T-helper 17 cell (primary cell): ENCODE results near the gene SLC35G3. TPM values are rescaled to one million over a fixed set of nuclear protein-coding genes. Genes with fewer than 3 reads are reported as not detected.
"Not testable (repeated sequence)": the region's sequence is repeated elsewhere in the genome, so short reads cannot be mapped to it uniquely, and the experiment has no call there.

ENCODE experiments used
- ATAC-seq: fragments of 150-1000 bp; cut with Tn5 transposase; 2 replicates; pipeline ENCODE4 v1.10.0; 2021; ENCODE audit warnings: mild to moderate bottlenecking, moderate library complexity
- DNase-seq, 3 donors: peaks; one replicate each; pipeline versions ENCODE4 v3.0.0 to v3.0.0-alpha.2; 2020 to 2021
- H3K9me3 ChIP-seq: one replicate; pipeline ENCODE4 v1.7.0; 2013; ENCODE audit warnings: low read length, mild to moderate bottlenecking; ENCODE audit not compliant: control insufficient read depth, poor library complexity, severe bottlenecking
- H3K27ac Mint-ChIP-seq: one replicate; pipeline ENCODE4 v1.8.0; 2022; ENCODE audit warnings: mild to moderate bottlenecking, moderate library complexity, mixed read lengths
- H3K27me3 Mint-ChIP-seq: one replicate; pipeline ENCODE4 v1.8.0; 2022; ENCODE audit warnings: mixed read lengths
- H3K36me3 Mint-ChIP-seq: one replicate; pipeline ENCODE4 v1.8.0; 2022; ENCODE audit warnings: low read depth, mixed read lengths
- H3K4me1 Mint-ChIP-seq: one replicate; pipeline ENCODE4 v1.8.0; 2022; ENCODE audit warnings: mild to moderate bottlenecking, mixed read lengths
- H3K4me3 Mint-ChIP-seq: one replicate; pipeline ENCODE4 v1.8.0; 2022; ENCODE audit warnings: mild to moderate bottlenecking, moderate library complexity, mixed read lengths
- total RNA-seq, 4 donors: library from RNA in 2 of 4; stranded (reverse) in 2 of 4; gene quantifications; one replicate each; pipeline ENCODE4 v1.2.3 and lab custom pipeline; 2022 to 2026

SLC35G3 gene
- total RNA-seq (under 1 TPM in 1 of 2 donors, not detected in 1; 0.32 TPM), total RNA-seq (lab: John Stamatoyannopoulos, UW) (0 reads per million in 2 donors)

- not testable (repeated sequence) for DNase-seq, H3K4me3 Mint-ChIP-seq
Observed at GRCh38 chr17:35194001-35194400, at the start of gene SLC35G3. Gene SLC35G3, minus strand, starts transcription at chr17:35194393. Its CDS starts 86 bp downstream, at chr17:35194307.

GRCh38 chr17:35243561-35244340 lies 49.6 kb upstream of the SLC35G3 start:
- H3K9me3 ChIP-seq: no peaks in the 10 kb centered on the region
- peak overlapping the region; percentile 97 for H3K27ac Mint-ChIP-seq
- H3K27me3 Mint-ChIP-seq: no peaks in the 10 kb centered on the region
- H3K36me3 Mint-ChIP-seq: peaks cover 31% of the 10 kb centered on the region
- H3K4me1 Mint-ChIP-seq: peaks cover 54% of the 10 kb centered on the region
- ATAC-seq: no peak
- peak overlapping the region; percentile 98 for H3K4me3 Mint-ChIP-seq
- DNase-seq: peak in 2 of 3 donors; percentile 17 to 35

More at GRCh38 chr17:35194001-35194400, at the start of gene SLC35G3:
- H3K27me3 Mint-ChIP-seq, ATAC-seq, H3K36me3 Mint-ChIP-seq, H3K9me3 ChIP-seq, H3K4me1 Mint-ChIP-seq, H3K27ac Mint-ChIP-seq: not testable (repeated sequence)

DNA sequence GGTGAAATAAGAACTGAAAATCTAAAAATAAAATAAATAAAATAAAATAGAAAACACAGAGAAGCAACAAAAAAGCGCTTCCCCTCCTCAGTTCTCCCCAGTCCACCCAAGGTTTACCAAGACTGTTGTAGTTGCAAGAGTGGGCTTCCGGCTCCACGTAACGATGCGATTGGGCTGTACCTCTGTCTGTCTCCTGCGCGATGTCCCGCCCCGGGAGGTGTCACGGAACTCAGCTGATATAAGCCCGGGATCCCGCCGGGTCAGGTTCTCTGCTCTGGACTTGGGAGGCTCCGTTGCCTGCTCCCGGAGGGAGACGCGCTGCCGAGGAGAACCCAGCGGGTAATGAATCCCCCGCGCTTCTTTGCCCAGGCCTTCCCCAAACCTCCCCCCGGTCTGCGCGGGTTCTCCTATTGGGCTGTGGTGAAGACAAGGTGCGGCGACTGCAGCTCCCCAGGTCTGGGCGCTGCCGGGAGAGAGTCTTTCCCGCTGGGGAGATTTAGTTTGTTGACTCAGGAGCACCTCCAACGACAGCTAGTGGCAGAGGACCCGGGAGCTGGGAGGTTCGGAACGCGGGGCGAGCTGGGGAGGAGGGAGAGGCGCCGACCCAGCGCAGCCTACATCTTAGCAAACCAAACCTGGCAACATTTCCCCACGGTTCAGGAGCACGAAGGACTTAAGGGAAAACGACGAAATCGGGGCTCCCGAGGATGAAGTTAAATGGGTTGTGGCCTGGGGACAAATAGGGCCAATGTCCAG lies 48.8 kb upstream of the SLC35G3 start, which contains the start of gene SLFN5:
Gene SLFN5, plus strand, starts transcription at position 268 of the 756 bp plus-strand sequence. CDS start 15,619 bp downstream, outside the sequence.
- Mint-ChIP-seq H3K4me3 (peak within 1 kb of the TSS; percentile 98), H3K4me1 (peaks cover 54% of the 10 kb centered on the region), H3K36me3 (peaks cover 28% of the 10 kb centered on the region), H3K27ac (peak within 1 kb of the TSS; percentile 97), H3K27me3 (no peaks in the 10 kb centered on the region)
- ATAC-seq (peak; percentile 87), DNase-seq (peak; percentile 82 to 87 (median 87))
- no peaks in the 10 kb centered on the region for H3K9me3 ChIP-seq

GRCh38 chr17:35242158-35242804 lies 48.1 kb upstream of the SLC35G3 start:
- Mint-ChIP-seq H3K4me3 (peak overlapping the region; percentile 98), H3K27me3 (no peaks in the 10 kb centered on the region), H3K36me3 (peaks cover 24% of the 10 kb centered on the region), H3K27ac (peak overlapping the region; percentile 97), H3K4me1 (peaks cover 54% of the 10 kb centered on the region)
- ATAC-seq (peak; percentile 78), DNase-seq (peak; percentile 66 to 76 (median 68))
- H3K9me3 ChIP-seq: no peaks in the 10 kb centered on the region

GRCh38 chr17:35241520-35241919 lies 47.3 kb upstream of the SLC35G3 start:
- peak overlapping the region; percentile 98 for H3K4me3 Mint-ChIP-seq
- no peaks in the 10 kb centered on the region for H3K27me3 Mint-ChIP-seq
- DNase-seq (peak; percentile 12 to 26 (median 20)), ATAC-seq (no peak)
- H3K27ac Mint-ChIP-seq: peak overlapping the region; percentile 97
- H3K4me1 Mint-ChIP-seq: peaks cover 57% of the 10 kb centered on the region
- peaks cover 21% of the 10 kb centered on the region for H3K36me3 Mint-ChIP-seq
- H3K9me3 ChIP-seq: no peaks in the 10 kb centered on the region

- no peak for DNase-seq
- Mint-ChIP-seq H3K4me1 (peaks cover 57% of the 10 kb centered on the region), H3K27ac (peak overlapping the region; percentile 97), H3K27me3 (no peaks in the 10 kb centered on the region), H3K36me3 (peaks cover 21% of the 10 kb centered on the region), H3K4me3 (peak overlapping the region; percentile 98)
- no peak for ATAC-seq
- no peaks in the 10 kb centered on the region for H3K9me3 ChIP-seq
Observed at GRCh38 chr17:35240861-35241260, 46.7 kb upstream of the SLC35G3 start.

GRCh38 chr17:35239823-35240222 lies 45.6 kb upstream of the SLC35G3 start:
- DNase-seq (no peak), ATAC-seq (no peak)
- H3K9me3 ChIP-seq: no peaks in the 10 kb centered on the region
- no peaks in the 10 kb centered on the region for H3K27me3 Mint-ChIP-seq
- H3K4me3 Mint-ChIP-seq: peak overlapping the region; percentile 98
- peak overlapping the region; percentile 97 for H3K27ac Mint-ChIP-seq
- H3K4me1 Mint-ChIP-seq: peaks cover 49% of the 10 kb centered on the region
- peaks cover 21% of the 10 kb centered on the region for H3K36me3 Mint-ChIP-seq

DNA sequence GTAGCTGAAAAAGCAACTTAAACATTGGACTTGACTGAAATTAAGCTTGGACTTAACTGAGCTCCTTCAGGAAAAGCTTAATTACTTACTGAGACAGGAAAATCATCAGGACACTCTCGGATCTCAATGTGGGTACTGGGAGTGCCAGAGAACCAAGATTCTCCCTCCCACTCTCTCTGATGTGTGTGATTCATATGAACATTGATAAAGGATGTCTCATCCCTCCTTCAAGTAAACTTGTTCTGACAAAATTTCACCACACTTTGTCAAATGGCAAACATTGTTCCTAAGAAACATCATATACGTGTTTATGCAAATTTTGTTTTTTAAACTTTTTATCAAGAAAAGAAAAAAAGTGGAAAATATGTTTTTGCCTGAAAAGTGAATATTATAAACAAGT lies 44.6 kb upstream of the SLC35G3 start:
- H3K4me1 Mint-ChIP-seq: peaks cover 40% of the 10 kb centered on the region

GRCh38 chr17:35236821-35237220 lies 42.6 kb upstream of the SLC35G3 start:
- no peaks in the 10 kb centered on the region for H3K9me3 ChIP-seq
- DNase-seq (no peak), ATAC-seq (no peak)
- Mint-ChIP-seq H3K27ac (peak overlapping the region; percentile 3), H3K4me1 (peaks cover 38% of the 10 kb centered on the region), H3K36me3 (peaks cover 14% of the 10 kb centered on the region), H3K27me3 (no peaks in the 10 kb centered on the region), H3K4me3 (no peak overlapping the region)

More for the DNA sequence above, 44.6 kb upstream of the SLC35G3 start:
- no peak for DNase-seq
- peaks cover 18% of the 10 kb centered on the region for H3K36me3 Mint-ChIP-seq
- ATAC-seq: no peak
- H3K4me3 Mint-ChIP-seq: peak overlapping the region; percentile 98
- no peaks in the 10 kb centered on the region for H3K9me3 ChIP-seq
- H3K27ac Mint-ChIP-seq: peak overlapping the region; percentile 97
- H3K27me3 Mint-ChIP-seq: no peaks in the 10 kb centered on the region

GRCh38 chr17:35235917-35236316 lies 41.7 kb upstream of the SLC35G3 start:
- Mint-ChIP-seq H3K4me1 (peaks cover 33% of the 10 kb centered on the region), H3K36me3 (peaks cover 6% of the 10 kb centered on the region), H3K4me3 (no peak overlapping the region), H3K27me3 (no peaks in the 10 kb centered on the region), H3K27ac (peak overlapping the region; percentile 3)
- ATAC-seq (peak; percentile 33), DNase-seq (no peak)
- H3K9me3 ChIP-seq: no peaks in the 10 kb centered on the region

- Mint-ChIP-seq H3K27ac (no peak overlapping the region), H3K4me1 (peaks cover 32% of the 10 kb centered on the region), H3K36me3 (peaks cover 6% of the 10 kb centered on the region), H3K4me3 (no peak overlapping the region), H3K27me3 (no peaks in the 10 kb centered on the region)
- no peak for ATAC-seq
- no peak for DNase-seq
- no peaks in the 10 kb centered on the region for H3K9me3 ChIP-seq
Observed at GRCh38 chr17:35235289-35235688, 41.1 kb upstream of the SLC35G3 start.

DNA sequence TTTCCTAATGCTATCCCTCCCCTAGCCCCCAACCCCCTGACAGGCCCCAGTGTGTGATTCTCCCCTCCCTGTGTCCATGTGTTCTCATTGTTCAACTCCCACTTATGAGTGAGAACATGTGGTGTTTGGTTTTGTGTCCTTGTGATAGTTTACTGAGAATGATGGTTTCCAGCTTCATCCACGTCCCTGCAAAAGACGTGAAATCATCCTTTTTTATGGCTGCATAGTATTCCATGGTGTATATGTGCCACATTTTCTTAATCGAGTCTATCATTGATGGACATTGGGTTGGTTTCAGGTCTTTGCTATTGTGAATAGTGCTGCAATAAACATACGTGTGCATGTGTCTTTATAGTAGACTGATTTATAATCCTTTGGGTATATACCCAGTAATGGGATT lies 40.1 kb upstream of the SLC35G3 start:
- not testable (repeated sequence) for H3K27me3 Mint-ChIP-seq, H3K36me3 Mint-ChIP-seq, DNase-seq, ATAC-seq, H3K9me3 ChIP-seq, H3K4me3 Mint-ChIP-seq, H3K27ac Mint-ChIP-seq
- H3K4me1 Mint-ChIP-seq: peaks cover 27% of the 10 kb centered on the region

- DNase-seq (no peak), ATAC-seq (no peak)
- peaks cover 10% of the 10 kb centered on the region for H3K4me1 Mint-ChIP-seq
- peak overlapping the region; percentile 29 for H3K27ac Mint-ChIP-seq
- no peak overlapping the region for H3K4me3 Mint-ChIP-seq
- no peaks in the 10 kb centered on the region for H3K27me3 Mint-ChIP-seq
- H3K36me3 Mint-ChIP-seq: peaks cover 3% of the 10 kb centered on the region
- no peaks in the 10 kb centered on the region for H3K9me3 ChIP-seq
Observed at GRCh38 chr17:35229638-35230037, 35.4 kb upstream of the SLC35G3 start.
